Kidney epithelial cell (primary cell): Measurements from ENCODE around the gene DUS1L. TPM values are rescaled to one million over a fixed set of nuclear protein-coding genes. Genes with fewer than 3 reads are reported as not detected.

Experiments used
- DNase-seq: peaks from one replicate; pipeline ENCODE4 v3.0.0-alpha.2; 2010; ENCODE audit warnings: low read depth
- H3K27me3 ChIP-seq: 2 replicates; pipeline ENCODE4 v1.6.0; 2011; ENCODE audit warnings: low read length; ENCODE audit not compliant: control insufficient read depth, insufficient read depth
- H3K36me3 ChIP-seq: 2 replicates; pipeline ENCODE4 v1.5.1; 2011; ENCODE audit warnings: low read length; ENCODE audit not compliant: control insufficient read depth, insufficient read depth
- H3K4me3 ChIP-seq: 2 replicates; pipeline ENCODE4 v1.5.1; 2011; ENCODE audit warnings: low read depth, mild to moderate bottlenecking, control low read depth, low read length
- total RNA-seq: library from RNA; depleted of rRNA; stranded (reverse); fragments of >200 nt; gene quantifications from 2 replicates; pipeline ENCODE4 v1.2.3, GENCODE V29; 2015
- TF ChIP-seq, protein P1 (sequence below): IDR thresholded peaks from 2 replicates; pipeline ENCODE4 v1.5.1; 2011; ENCODE audit warnings: mild to moderate bottlenecking, moderate library complexity, low read length, control low read depth, inconsistent platforms; ENCODE audit not compliant: insufficient read depth, poor library complexity, severe bottlenecking

The DUS1L gene
- total RNA-seq, 1 donor from 2014 or later: 147 TPM

DNA sequence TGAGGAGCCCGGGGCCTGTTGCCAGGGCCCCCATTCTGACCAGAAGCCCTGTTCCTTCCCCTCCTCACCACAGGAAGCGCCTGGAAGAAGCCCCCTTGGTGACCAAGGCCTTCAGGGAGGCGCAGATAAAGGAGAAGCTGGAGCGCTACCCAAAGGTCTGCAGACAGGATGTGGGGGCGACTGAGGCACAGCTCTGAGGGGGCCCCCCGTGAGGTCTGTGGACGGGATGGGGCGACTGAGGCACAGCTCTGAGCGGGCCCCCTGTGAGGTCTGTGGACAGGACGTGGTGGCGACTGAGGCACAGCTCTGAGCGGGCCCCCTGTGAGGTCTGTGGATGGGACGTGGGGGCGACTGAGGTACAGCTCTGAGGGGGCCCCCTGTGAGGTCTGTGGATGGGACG is 56.2 kb downstream of the DUS1L start:
- Histone ChIP-seq H3K36me3 (no peaks in the 10 kb centered on the region), H3K4me3 (no peak overlapping the region), H3K27me3 (no peaks in the 10 kb centered on the region)
- TF ChIP-seq, protein P1, sequence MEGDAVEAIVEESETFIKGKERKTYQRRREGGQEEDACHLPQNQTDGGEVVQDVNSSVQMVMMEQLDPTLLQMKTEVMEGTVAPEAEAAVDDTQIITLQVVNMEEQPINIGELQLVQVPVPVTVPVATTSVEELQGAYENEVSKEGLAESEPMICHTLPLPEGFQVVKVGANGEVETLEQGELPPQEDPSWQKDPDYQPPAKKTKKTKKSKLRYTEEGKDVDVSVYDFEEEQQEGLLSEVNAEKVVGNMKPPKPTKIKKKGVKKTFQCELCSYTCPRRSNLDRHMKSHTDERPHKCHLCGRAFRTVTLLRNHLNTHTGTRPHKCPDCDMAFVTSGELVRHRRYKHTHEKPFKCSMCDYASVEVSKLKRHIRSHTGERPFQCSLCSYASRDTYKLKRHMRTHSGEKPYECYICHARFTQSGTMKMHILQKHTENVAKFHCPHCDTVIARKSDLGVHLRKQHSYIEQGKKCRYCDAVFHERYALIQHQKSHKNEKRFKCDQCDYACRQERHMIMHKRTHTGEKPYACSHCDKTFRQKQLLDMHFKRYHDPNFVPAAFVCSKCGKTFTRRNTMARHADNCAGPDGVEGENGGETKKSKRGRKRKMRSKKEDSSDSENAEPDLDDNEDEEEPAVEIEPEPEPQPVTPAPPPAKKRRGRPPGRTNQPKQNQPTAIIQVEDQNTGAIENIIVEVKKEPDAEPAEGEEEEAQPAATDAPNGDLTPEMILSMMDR: no peak
- DNase-seq: no peak

DNA sequence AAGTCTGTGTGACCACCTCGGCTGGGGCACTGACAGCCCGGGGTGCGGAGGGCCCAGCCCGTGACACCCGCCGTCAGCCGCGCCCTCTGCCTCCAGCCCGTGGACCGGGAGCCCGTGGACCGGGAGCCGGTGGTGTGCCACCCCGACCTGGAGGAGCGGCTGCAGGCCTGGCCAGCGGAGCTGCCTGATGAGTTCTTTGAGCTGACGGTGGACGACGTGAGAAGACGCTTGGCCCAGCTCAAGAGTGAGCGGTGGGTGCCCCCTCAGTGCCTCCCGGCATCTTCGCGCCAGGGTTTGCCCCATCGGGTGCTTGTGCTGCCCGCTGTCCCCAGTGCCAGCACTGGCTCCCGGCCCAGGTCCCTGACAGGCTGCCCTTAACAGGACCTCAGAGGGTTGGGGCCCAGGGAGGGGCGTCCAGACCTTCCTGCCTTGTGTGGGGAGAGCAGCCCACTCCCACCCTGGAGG is 56.6 kb downstream of the DUS1L start:
- no peak for DNase-seq
- Histone ChIP-seq H3K36me3 (no peaks in the 10 kb centered on the region), H3K4me3 (no peak overlapping the region), H3K27me3 (no peaks in the 10 kb centered on the region)
- TF ChIP-seq, protein P1: no peak

DNA sequence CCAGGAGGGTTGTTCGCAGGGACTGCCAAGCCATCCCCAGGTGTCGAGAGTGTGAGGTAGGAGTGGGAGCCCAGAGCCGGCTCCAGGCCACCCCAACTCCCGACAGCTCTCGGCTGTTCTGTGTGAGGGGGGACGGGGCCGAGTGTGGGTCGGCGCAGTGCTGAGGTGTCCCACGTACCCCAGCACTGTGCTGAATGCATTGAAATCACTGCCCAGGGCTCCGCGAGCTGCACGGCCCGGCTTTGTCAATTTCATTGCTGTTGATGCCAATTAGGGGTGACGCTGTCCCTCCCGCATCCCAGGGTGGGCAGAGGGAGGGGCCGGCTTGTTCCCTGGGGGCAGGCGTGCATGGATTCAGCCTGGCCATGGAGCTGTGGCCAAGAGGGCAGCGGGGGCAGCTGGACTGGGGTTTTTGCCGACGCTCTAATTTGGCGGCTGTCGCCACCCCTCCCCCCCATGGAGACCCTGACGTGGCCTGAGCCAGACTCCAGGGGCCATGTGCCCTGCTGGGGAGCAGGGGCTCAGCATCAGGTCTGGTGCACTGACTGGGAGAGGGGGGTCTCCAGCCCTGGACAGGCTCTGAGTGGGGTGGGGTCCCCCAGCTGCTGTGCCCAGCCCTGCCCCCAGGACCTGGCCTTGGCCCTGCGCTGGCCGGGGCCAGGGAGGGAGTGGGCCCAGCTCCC is 57.2 kb downstream of the DUS1L start:
- TF ChIP-seq, protein P1: no peak
- no peaks in the 10 kb centered on the region for H3K36me3 ChIP-seq
- DNase-seq: no peak
- no peak overlapping the region for H3K4me3 ChIP-seq
- H3K27me3 ChIP-seq: no peaks in the 10 kb centered on the region

Other genes starting within 250 kb of the DUS1L start
- 131 and 137 TPM in 2 replicates for gene MCRIP1, start 232.5 kb downstream of the DUS1L start, total RNA-seq
- gene PPP1R27, start 230.8 kb downstream of the DUS1L start, total RNA-seq: 0.38 TPM in 1 of 2 replicates, not detected in the other
- gene P4HB, start 205.3 kb downstream of the DUS1L start, total RNA-seq: 870 and 1,165 TPM in 2 replicates
- gene ARHGDIA, start 194.5 kb downstream of the DUS1L start, total RNA-seq: 243 and 355 TPM in 2 replicates
- 143 and 151 TPM in 2 replicates for gene ALYREF, start 174.2 kb downstream of the DUS1L start, total RNA-seq
- 205 and 232 TPM in 2 replicates for gene ANAPC11, start 174.1 kb downstream of the DUS1L start, total RNA-seq
- gene NPB, start 163.6 kb downstream of the DUS1L start, total RNA-seq: 1.2 and 1.9 TPM in 2 replicates
- 30.4 and 41.1 TPM in 2 replicates for gene PCYT2, start 154.4 kb downstream of the DUS1L start, total RNA-seq
- 26.4 and 31.3 TPM in 2 replicates for gene SIRT7, start 147.6 kb downstream of the DUS1L start, total RNA-seq
- 39.7 and 41.1 TPM in 2 replicates for gene MAFG, start 138.1 kb downstream of the DUS1L start, total RNA-seq
- gene PYCR1, start 128.5 kb downstream of the DUS1L start, total RNA-seq: 132 and 166 TPM in 2 replicates
- not detected in 2 replicates for gene MYADML2, start 118.6 kb downstream of the DUS1L start, total RNA-seq
- 0.17 TPM in 1 of 2 replicates, not detected in the other for gene NOTUM, start 104.6 kb downstream of the DUS1L start, total RNA-seq
- gene ASPSCR1, start 88.2 kb downstream of the DUS1L start, total RNA-seq: 19.5 and 26.8 TPM in 2 replicates
- gene CENPX, start 42.9 kb downstream of the DUS1L start, total RNA-seq: 61.3 and 62.3 TPM in 2 replicates
- gene LRRC45, start 42.5 kb downstream of the DUS1L start, total RNA-seq: 16.1 and 22.2 TPM in 2 replicates
- 57.4 and 64.1 TPM in 2 replicates for gene RAC3, start 34.1 kb downstream of the DUS1L start, total RNA-seq
- 70.8 and 73.6 TPM in 2 replicates for gene DCXR, start 28.1 kb downstream of the DUS1L start, total RNA-seq
- gene RFNG, start 14.0 kb downstream of the DUS1L start, total RNA-seq: 72.3 and 112 TPM in 2 replicates
- 150 and 163 TPM in 2 replicates for gene GPS1, start 13.9 kb downstream of the DUS1L start, total RNA-seq
- gene FASN, start 32.4 kb upstream of the DUS1L start, total RNA-seq: 202 and 249 TPM in 2 replicates
- gene CCDC57, start 147.0 kb upstream of the DUS1L start, total RNA-seq: 25.5 and 27.5 TPM in 2 replicates
- gene SLC16A3, start 163.2 kb upstream of the DUS1L start, total RNA-seq: 83.4 and 85.3 TPM in 2 replicates
- 55.1 and 61.7 TPM in 2 replicates for gene CSNK1D, start 207.9 kb upstream of the DUS1L start, total RNA-seq